ENCODE data around the gene ZC3H12D. TPM values are rescaled to one million over a fixed set of nuclear protein-coding genes. Genes with fewer than 3 reads are reported as not detected.

The ZC3H12D gene
- total and polyA plus RNA-seq, 4 experiments from 2014 or later = 3.1 to 106 (median 50.6) TPM

GRCh38 chr6:149414821-149415220 lies 70.0 kb downstream of the ZC3H12D start:
- H3K36me3 ChIP-seq (ENCODE audit: insufficient read depth, low read length) = peaks cover 16% of the 10 kb centered on the region
- H3K27ac ChIP-seq (ENCODE audit: low read depth, low read length) = no peak overlapping the region
- no peak for DNase-seq
- intact Hi-C loops (cut with micrococcal nuclease) = no loop called here
- H3K4me3 Mint-ChIP-seq = no peak overlapping the region
- H3K9me3 ChIP-seq (ENCODE audit: control insufficient read depth in 1 of 2, low read length in 2 of 2) = no peaks in the 10 kb centered on the region
- H3K4me3 ChIP-seq (ENCODE audit: low read length in 2 of 2) = no peak overlapping the region
- no peaks in the 10 kb centered on the region for H3K27me3 ChIP-seq (ENCODE audit: insufficient read depth, low read length)
- CTCF ChIA-PET (ENCODE audit: partially characterized antibody) = interaction anchor here (0.9 to 3.2 kb wide), 2 partner anchors 17 to 330 kb away, joined by 3 to 11 read pairs; no protein-coding TSS in a partner anchor
- POLR2A ChIA-PET (ENCODE audit: partially characterized antibody) = no interaction called here
- peaks cover 0 to 7% (median 3%) of the 10 kb centered on the region in 8 donors for H3K9me3 Mint-ChIP-seq
- no peaks in the 10 kb centered on the region for H3K4me1 ChIP-seq (ENCODE audit: insufficient read depth, low read length)
- H3K27me3 Mint-ChIP-seq = no peaks in the 10 kb centered on the region
- H3K4me1 Mint-ChIP-seq = peaks cover 0 to 14% (median 10%) of the 10 kb centered on the region in 4 donors
- H3K36me3 Mint-ChIP-seq = peaks cover 28 to 36% of the 10 kb centered on the region in 2 donors
- H3K27ac Mint-ChIP-seq = peak overlapping the region in 3 of 7 donors; percentile 1 to 73 (median 39)

GRCh38 chr6:149414009-149414408 lies 70.8 kb downstream of the ZC3H12D start:
- no peak overlapping the region for H3K4me3 ChIP-seq (ENCODE audit: low read length in 2 of 2)
- POLR2A ChIA-PET (ENCODE audit: partially characterized antibody) = interaction anchor here (1.3 kb wide), 1 partner anchor 18 kb away, joined by 4 read pairs; no protein-coding TSS in a partner anchor
- Mint-ChIP-seq H3K27ac (peak overlapping the region in 4 of 7 donors; percentile 8 to 75 (median 48)), H3K36me3 (peaks cover 34 to 39% of the 10 kb centered on the region in 2 donors), H3K4me3 (no peak overlapping the region), H3K27me3 (no peaks in the 10 kb centered on the region), H3K4me1 (peaks cover 0 to 10% (median 8%) of the 10 kb centered on the region in 4 donors), H3K9me3 (peaks cover 0 to 7% (median 3%) of the 10 kb centered on the region in 8 donors)
- CTCF ChIA-PET (ENCODE audit: partially characterized antibody) = interaction anchor here (0.9 to 3.2 kb wide), 4 partner anchors 18 to 381 kb away, joined by 3 to 11 read pairs (median 3); no protein-coding TSS in a partner anchor
- no peaks in the 10 kb centered on the region for H3K9me3 ChIP-seq (ENCODE audit: control insufficient read depth in 1 of 2, low read length in 2 of 2)
- no peaks in the 10 kb centered on the region for H3K4me1 ChIP-seq (ENCODE audit: insufficient read depth, low read length)
- DNase-seq = no peak
- peaks cover 20% of the 10 kb centered on the region for H3K36me3 ChIP-seq (ENCODE audit: insufficient read depth, low read length)
- H3K27ac ChIP-seq (ENCODE audit: low read depth, low read length) = no peak overlapping the region
- intact Hi-C loops (cut with micrococcal nuclease) = no loop called here
- H3K27me3 ChIP-seq (ENCODE audit: insufficient read depth, low read length) = no peaks in the 10 kb centered on the region

- H3K27me3 Mint-ChIP-seq = no peaks in the 10 kb centered on the region
- no peak overlapping the region for H3K4me3 ChIP-seq (ENCODE audit: low read length in 2 of 2)
- peaks cover 35 to 46% of the 10 kb centered on the region in 2 donors for H3K36me3 Mint-ChIP-seq
- no peak overlapping the region for H3K27ac ChIP-seq (ENCODE audit: low read depth, low read length)
- peaks cover under 1 to 16% (median 6%) of the 10 kb centered on the region in 4 donors for H3K4me1 Mint-ChIP-seq
- H3K9me3 Mint-ChIP-seq = peaks cover 0 to 1% (median 0%) of the 10 kb centered on the region in 8 donors
- ChIA-PET CTCF (ENCODE audit: partially characterized antibody) (interaction anchor here (0.6 to 2.4 kb wide), 4 partner anchors 10 to 236 kb away, joined by 3 to 9 read pairs (median 5); no protein-coding TSS in a partner anchor), POLR2A (ENCODE audit: partially characterized antibody) (interaction anchor here (1.6 kb wide), 1 partner anchor 92 kb away, joined by 5 read pairs; no protein-coding TSS in a partner anchor)
- H3K27ac Mint-ChIP-seq = peak overlapping the region in 2 of 7 donors; percentile 41 to 43
- H3K9me3 ChIP-seq (ENCODE audit: control insufficient read depth in 1 of 2, low read length in 2 of 2) = no peaks in the 10 kb centered on the region
- intact Hi-C loops (cut with micrococcal nuclease) = no loop called here
- DNase-seq = no peak
- H3K27me3 ChIP-seq (ENCODE audit: insufficient read depth, low read length) = no peaks in the 10 kb centered on the region
- H3K4me1 ChIP-seq (ENCODE audit: insufficient read depth, low read length) = no peaks in the 10 kb centered on the region
- H3K4me3 Mint-ChIP-seq = no peak overlapping the region
- peaks cover 30% of the 10 kb centered on the region for H3K36me3 ChIP-seq (ENCODE audit: insufficient read depth, low read length)
Measured at GRCh38 chr6:149410557-149410956, 74.3 kb downstream of the ZC3H12D start.

- no peak overlapping the region for H3K4me3 ChIP-seq (ENCODE audit: low read length in 2 of 2)
- intact Hi-C loops (cut with micrococcal nuclease) = no loop called here
- peaks cover 0 to 1% (median 0%) of the 10 kb centered on the region in 8 donors for H3K9me3 Mint-ChIP-seq
- ChIA-PET POLR2A (ENCODE audit: partially characterized antibody) (interaction anchor here (0.7 to 1.6 kb wide), 4 partner anchors 8 to 91 kb away, joined by 3 to 5 read pairs (median 3); no protein-coding TSS in a partner anchor), CTCF (ENCODE audit: partially characterized antibody) (interaction anchor here (1.4 to 2.4 kb wide), 3 partner anchors 11 to 328 kb away, joined by 3 to 9 read pairs (median 3); no protein-coding TSS in a partner anchor)
- peak overlapping the region in 2 of 7 donors; percentile 41 for H3K27ac Mint-ChIP-seq
- H3K27me3 ChIP-seq (ENCODE audit: insufficient read depth, low read length) = no peaks in the 10 kb centered on the region
- no peaks in the 10 kb centered on the region for H3K4me1 ChIP-seq (ENCODE audit: insufficient read depth, low read length)
- H3K4me3 Mint-ChIP-seq = no peak overlapping the region
- H3K27me3 Mint-ChIP-seq = no peaks in the 10 kb centered on the region
- H3K9me3 ChIP-seq (ENCODE audit: control insufficient read depth in 1 of 2, low read length in 2 of 2) = no peaks in the 10 kb centered on the region
- DNase-seq = no peak
- H3K4me1 Mint-ChIP-seq = peaks cover 5 to 26% (median 7%) of the 10 kb centered on the region in 4 donors
- H3K36me3 ChIP-seq (ENCODE audit: insufficient read depth, low read length) = peaks cover 36% of the 10 kb centered on the region
- no peak overlapping the region for H3K27ac ChIP-seq (ENCODE audit: low read depth, low read length)
- peaks cover 35 to 52% of the 10 kb centered on the region in 2 donors for H3K36me3 Mint-ChIP-seq
Measured at GRCh38 chr6:149409617-149410016, 75.2 kb downstream of the ZC3H12D start.

- ChIA-PET CTCF (ENCODE audit: partially characterized antibody) (interaction anchor here (1.4 kb wide), 1 partner anchor 26 kb away, joined by 3 read pairs; no protein-coding TSS in a partner anchor), POLR2A (ENCODE audit: partially characterized antibody) (no interaction called here)
- no peak overlapping the region for H3K4me3 Mint-ChIP-seq
- Histone ChIP-seq H3K36me3 (ENCODE audit: insufficient read depth, low read length) (peaks cover 43% of the 10 kb centered on the region), H3K4me1 (ENCODE audit: insufficient read depth, low read length) (no peaks in the 10 kb centered on the region), H3K27me3 (ENCODE audit: insufficient read depth, low read length) (no peaks in the 10 kb centered on the region), H3K4me3 (ENCODE audit: low read length in 2 of 2) (no peak overlapping the region), H3K9me3 (ENCODE audit: control insufficient read depth in 1 of 2, low read length in 2 of 2) (no peaks in the 10 kb centered on the region), H3K27ac (ENCODE audit: low read depth, low read length) (no peak overlapping the region)
- intact Hi-C loops (cut with micrococcal nuclease) = no loop called here
- no peak for DNase-seq
- no peaks in the 10 kb centered on the region for H3K27me3 Mint-ChIP-seq
- no peaks in the 10 kb centered on the region for H3K9me3 Mint-ChIP-seq
- H3K36me3 Mint-ChIP-seq = peaks cover 50 to 66% of the 10 kb centered on the region in 2 donors
- H3K4me1 Mint-ChIP-seq = peaks cover 3 to 24% (median 11%) of the 10 kb centered on the region in 4 donors
- H3K27ac Mint-ChIP-seq = peak overlapping the region; percentile 0 to 82 (median 36)
Measured at GRCh38 chr6:149405823-149406765, 78.7 kb downstream of the ZC3H12D start.

- H3K4me1 Mint-ChIP-seq = peaks cover 3 to 18% (median 12%) of the 10 kb centered on the region in 4 donors
- peaks cover 48% of the 10 kb centered on the region for H3K36me3 ChIP-seq (ENCODE audit: insufficient read depth, low read length)
- H3K27me3 ChIP-seq (ENCODE audit: insufficient read depth, low read length) = no peaks in the 10 kb centered on the region
- H3K4me3 ChIP-seq (ENCODE audit: low read length in 2 of 2) = no peak overlapping the region
- H3K9me3 ChIP-seq (ENCODE audit: control insufficient read depth in 1 of 2, low read length in 2 of 2) = no peaks in the 10 kb centered on the region
- no peak overlapping the region for H3K4me3 Mint-ChIP-seq
- H3K27ac Mint-ChIP-seq = peak overlapping the region in 3 of 7 donors; percentile 4 to 87 (median 63)
- H3K27ac ChIP-seq (ENCODE audit: low read depth, low read length) = no peak overlapping the region
- no peaks in the 10 kb centered on the region for H3K9me3 Mint-ChIP-seq
- H3K36me3 Mint-ChIP-seq = peaks cover 54 to 66% of the 10 kb centered on the region in 2 donors
- CTCF ChIA-PET (ENCODE audit: partially characterized antibody) = no interaction called here
- DNase-seq = no peak
- POLR2A ChIA-PET (ENCODE audit: partially characterized antibody) = no interaction called here
- no peaks in the 10 kb centered on the region for H3K27me3 Mint-ChIP-seq
- no peaks in the 10 kb centered on the region for H3K4me1 ChIP-seq (ENCODE audit: insufficient read depth, low read length)
- intact Hi-C loops (cut with micrococcal nuclease) = no loop called here
Measured at GRCh38 chr6:149403534-149403933, 81.3 kb downstream of the ZC3H12D start.

GRCh38 chr6:149400050-149400449 lies 84.8 kb downstream of the ZC3H12D start, which contains the start of gene SUMO4:
TSS of gene SUMO4 (plus strand) at chr6:149400262. CDS start at chr6:149400392, 130 bp downstream.
- peaks cover under 1% of the 10 kb centered on the region for H3K4me1 ChIP-seq (ENCODE audit: insufficient read depth, low read length)
- H3K9me3 ChIP-seq (ENCODE audit: control insufficient read depth in 1 of 2, low read length in 2 of 2) = no peaks in the 10 kb centered on the region
- ChIA-PET CTCF (ENCODE audit: partially characterized antibody) (interaction anchor here (2.4 kb wide), 1 partner anchor 32 kb away, joined by 7 read pairs; no protein-coding TSS in a partner anchor), POLR2A (ENCODE audit: partially characterized antibody) (no interaction called here)
- H3K9me3 Mint-ChIP-seq = no peaks in the 10 kb centered on the region
- intact Hi-C loops (cut with micrococcal nuclease) = no loop called here
- peaks cover 42% of the 10 kb centered on the region for H3K36me3 ChIP-seq (ENCODE audit: insufficient read depth, low read length)
- H3K4me3 ChIP-seq (ENCODE audit: low read length in 2 of 2) = no peak within 1 kb of the TSS
- no peak for DNase-seq
- peaks cover 15 to 27% (median 20%) of the 10 kb centered on the region in 4 donors for H3K4me1 Mint-ChIP-seq
- peak within 1 kb of the TSS in 3 of 7 donors; percentile 59 to 82 (median 64) for H3K27ac Mint-ChIP-seq
- no peak within 1 kb of the TSS for H3K27ac ChIP-seq (ENCODE audit: low read depth, low read length)
- H3K27me3 ChIP-seq (ENCODE audit: insufficient read depth, low read length) = no peaks in the 10 kb centered on the region
- no peak within 1 kb of the TSS for H3K4me3 Mint-ChIP-seq
- H3K27me3 Mint-ChIP-seq = no peaks in the 10 kb centered on the region
- peaks cover 69 to 72% of the 10 kb centered on the region in 2 donors for H3K36me3 Mint-ChIP-seq

Measured in CD4-positive, alpha-beta memory T cell (primary cell).